Activated CD4-positive, alpha-beta T cell treated with anti-CD3 and anti-CD28 coated beads, Interleukin-2, amount 50 U/mL, for 24 hours (primary cell): ENCODE data around the gene FAT2.

ENCODE experiments used
- DNase-seq, 2 donors: peaks; one replicate each; pipeline ENCODE4 v3.0.0-alpha.2; 2020; ENCODE audit warnings: low read depth in 1 of 2, low spot score in 1 of 2

FAT2 gene, protein sequence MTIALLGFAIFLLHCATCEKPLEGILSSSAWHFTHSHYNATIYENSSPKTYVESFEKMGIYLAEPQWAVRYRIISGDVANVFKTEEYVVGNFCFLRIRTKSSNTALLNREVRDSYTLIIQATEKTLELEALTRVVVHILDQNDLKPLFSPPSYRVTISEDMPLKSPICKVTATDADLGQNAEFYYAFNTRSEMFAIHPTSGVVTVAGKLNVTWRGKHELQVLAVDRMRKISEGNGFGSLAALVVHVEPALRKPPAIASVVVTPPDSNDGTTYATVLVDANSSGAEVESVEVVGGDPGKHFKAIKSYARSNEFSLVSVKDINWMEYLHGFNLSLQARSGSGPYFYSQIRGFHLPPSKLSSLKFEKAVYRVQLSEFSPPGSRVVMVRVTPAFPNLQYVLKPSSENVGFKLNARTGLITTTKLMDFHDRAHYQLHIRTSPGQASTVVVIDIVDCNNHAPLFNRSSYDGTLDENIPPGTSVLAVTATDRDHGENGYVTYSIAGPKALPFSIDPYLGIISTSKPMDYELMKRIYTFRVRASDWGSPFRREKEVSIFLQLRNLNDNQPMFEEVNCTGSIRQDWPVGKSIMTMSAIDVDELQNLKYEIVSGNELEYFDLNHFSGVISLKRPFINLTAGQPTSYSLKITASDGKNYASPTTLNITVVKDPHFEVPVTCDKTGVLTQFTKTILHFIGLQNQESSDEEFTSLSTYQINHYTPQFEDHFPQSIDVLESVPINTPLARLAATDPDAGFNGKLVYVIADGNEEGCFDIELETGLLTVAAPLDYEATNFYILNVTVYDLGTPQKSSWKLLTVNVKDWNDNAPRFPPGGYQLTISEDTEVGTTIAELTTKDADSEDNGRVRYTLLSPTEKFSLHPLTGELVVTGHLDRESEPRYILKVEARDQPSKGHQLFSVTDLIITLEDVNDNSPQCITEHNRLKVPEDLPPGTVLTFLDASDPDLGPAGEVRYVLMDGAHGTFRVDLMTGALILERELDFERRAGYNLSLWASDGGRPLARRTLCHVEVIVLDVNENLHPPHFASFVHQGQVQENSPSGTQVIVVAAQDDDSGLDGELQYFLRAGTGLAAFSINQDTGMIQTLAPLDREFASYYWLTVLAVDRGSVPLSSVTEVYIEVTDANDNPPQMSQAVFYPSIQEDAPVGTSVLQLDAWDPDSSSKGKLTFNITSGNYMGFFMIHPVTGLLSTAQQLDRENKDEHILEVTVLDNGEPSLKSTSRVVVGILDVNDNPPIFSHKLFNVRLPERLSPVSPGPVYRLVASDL (N-terminal part only)

DNA sequence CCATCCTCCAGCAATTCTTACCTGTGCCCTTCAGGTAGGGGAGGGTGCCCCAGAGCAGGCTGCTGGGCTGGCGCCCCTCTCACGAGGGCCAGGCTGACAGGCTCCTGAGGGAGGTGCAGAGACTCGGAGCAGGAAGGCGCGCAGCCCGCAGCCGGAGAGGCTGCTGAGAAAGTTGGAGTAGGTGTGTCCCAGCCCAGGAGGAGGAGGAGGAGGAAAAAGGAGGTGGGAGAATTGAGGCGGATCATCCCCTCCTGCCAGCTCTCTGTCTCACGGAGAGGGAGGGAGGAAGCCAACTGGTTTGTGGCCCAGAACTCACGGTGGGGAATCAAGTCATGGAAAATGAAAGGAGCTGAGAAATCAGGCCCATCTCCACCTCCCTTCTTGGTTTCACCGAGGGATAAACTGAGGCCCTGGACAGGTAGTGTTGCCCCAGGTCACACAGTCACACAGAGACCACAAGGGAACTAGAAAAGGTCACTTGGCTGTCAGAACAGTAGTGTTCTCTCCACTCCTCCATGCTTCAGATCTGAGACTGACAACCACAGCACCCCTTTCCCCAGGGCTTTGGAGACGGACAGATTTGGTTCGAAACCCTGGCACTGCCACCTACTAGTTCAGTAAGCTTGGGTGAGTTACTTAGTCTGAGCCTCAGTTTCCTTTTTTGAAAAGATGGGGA, at the start of gene FAT2:
FAT2 (minus strand) TSS at position 188 of the 676 bp plus-strand sequence. CDS start 22,400 bp downstream, outside the sequence.
- DNase-seq, result no peak

DNA sequence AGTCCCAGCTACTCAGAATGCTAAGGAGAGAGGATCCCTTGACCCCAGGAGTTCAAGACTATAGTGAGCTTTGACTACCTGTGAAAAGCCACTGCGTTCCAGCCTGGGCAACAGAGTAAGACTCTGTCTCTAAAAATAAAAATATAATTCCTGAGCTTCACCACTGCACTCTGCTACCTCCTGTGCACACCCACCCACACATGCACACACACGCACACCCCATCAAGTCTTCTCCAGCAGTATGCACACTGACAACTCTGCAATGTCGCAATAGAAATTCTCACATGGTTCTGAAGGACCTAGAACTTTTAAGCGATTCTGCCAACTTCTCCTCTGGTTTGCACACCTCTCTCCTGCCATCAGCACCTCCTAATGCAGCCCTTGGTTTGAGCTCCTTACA, 47.5 kb upstream of the FAT2 start:
- DNase-seq, result no peak

DNA sequence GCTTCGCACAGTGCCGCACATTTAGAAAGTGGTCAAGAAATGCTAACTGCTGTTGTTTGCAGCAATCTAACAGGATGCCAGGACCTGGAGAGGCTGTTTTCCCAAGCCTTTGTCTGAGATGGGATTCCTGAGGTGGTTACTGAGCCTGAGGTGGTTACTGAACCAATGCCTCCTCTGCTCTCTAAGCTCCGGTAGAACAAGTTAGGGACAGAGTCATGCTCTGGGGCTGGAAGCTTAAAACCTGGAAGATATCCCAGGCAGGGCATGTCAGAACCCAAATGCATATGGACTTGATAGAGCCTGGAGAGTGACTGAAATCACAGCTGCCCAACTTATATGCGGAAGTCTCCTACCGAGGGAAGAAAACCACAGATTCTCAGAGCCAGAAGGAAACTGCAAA, 46.5 kb upstream of the FAT2 start:
- no peak for DNase-seq

DNA sequence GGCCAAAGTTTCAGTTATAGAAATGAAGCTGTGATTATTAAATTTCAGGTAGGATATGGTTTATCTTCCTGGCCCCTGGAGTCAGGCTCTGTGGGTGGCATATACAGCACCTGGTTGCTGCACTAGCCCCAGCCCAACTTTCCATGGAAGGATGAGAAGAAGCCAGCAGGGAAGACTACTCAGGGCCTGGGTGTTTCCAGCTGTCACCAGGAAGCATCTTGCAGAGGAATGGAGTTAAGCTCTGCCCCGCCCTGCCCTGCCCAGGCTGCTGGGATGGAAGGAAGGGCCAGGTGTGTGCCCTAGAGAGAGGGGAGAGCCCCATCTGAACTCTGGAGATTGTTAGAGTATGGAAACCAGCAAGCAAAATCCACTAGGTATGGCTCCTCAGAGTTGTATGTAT, 42.8 kb upstream of the FAT2 start:
- DNase-seq, result no peak

DNA sequence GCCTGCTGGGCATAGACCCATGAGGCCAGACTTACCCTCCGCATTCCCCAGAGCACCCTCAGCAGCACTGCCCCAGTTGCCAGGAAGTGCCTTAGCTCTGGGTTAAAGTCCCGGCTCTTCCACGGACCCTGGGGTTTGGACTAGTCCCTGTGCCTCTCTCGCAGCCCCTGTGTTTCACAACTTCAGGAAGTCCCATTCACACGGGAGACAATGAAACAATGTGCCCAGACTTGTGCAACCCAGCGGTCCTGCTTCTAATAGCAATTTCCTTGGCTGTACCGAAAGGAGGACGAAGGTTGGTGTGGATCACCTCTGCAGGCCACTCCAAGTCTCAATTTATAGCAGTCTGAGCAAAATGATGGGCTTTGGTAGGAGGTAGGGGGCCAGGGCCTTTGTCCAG, 41.8 kb upstream of the FAT2 start:
- DNase-seq, result no peak

DNA sequence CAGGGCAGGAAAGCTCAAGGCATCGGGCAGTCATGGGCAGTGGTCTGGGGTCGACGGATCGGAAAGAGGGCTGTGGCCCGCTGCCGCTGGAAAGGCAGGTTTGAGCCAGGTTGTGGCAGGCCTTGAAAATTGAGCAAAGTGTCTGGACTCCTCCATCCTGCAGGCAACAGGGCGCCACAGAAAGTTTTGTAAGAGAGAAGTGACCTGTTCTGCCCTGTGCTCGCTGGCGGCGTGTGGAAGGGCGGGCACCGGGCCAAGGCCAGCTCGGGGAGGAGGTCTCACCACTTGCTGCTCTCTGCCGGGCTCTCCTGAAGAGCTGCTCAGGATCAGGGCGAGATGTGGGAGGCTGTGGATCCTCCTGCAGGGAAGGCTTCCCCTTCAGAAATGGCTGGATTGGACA, 41.4 kb upstream of the FAT2 start:
- no peak for DNase-seq

DNA sequence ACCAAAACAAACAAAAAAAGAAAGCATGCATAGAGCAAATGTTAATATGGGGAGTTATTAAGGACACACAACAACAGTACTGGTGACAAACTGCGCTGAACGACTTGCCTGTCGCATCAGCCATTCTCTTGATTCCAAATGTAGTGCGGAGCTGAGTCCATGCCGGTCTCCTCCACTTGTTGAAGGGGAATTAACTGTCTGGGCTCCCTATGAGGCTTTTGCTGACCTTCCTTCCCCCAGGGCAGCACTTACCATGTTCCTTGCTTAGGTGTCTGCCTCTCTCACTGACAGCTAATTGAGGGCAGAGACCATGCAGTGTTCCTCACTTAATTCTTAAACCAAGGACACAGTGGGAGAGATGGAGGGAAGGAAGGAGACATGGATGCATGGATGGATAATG, 40.8 kb upstream of the FAT2 start:
- DNase-seq, result no peak

DNA sequence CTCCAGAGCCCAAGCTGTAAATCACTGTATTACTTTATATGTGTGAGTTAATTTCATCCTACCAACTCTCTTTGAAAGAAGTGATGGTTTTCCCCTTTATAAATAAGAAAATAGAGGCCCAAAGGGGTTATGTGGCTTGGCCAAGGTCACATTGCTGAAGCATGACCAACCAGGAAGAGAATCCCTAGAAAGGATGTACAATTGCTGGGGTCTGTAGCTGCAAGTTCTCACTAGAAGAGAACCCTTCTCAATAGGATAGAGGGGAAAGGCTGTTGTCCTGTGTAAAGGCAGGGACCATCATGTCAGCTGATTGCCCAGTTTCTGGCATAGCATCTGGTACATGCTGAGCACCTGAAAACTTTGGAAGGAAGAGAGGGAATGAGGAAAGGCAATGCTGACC, 39.0 kb upstream of the FAT2 start:
- no peak for DNase-seq

DNA sequence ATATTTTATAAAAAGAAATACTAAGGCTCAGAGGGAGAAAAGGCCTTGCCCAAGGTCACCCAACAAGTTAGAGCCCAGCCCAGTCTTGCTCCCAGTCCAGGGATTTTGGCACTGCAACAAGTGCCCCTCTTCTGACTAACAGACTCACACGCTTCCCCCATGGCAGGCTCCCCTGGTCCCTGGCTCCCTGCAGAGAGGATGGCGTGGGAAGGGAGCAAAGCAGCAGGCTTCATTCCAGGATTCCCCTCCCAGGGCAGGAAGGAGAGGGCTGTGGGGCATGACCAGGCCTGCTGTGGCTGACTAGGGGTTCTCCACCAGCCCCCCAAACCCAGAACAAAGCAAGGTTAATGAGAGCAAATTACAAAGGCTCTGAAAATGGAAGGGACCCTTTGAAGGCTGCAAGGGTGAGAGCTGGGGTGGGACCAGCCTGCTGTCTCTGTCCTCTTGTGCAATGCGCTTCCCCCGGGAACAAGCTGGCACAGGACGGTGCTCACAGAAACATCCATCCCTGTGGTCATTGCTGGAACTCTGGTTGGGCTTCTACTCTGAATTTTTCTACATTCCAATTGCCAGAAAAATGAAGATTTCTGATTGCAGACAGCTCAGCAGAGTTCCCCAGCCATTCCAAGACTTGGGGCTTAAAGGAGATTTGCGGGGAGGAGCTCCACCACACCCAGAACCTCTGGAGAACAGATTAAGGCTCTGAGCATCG, 37.1 kb upstream of the FAT2 start:
- DNase-seq, result no peak

DNA sequence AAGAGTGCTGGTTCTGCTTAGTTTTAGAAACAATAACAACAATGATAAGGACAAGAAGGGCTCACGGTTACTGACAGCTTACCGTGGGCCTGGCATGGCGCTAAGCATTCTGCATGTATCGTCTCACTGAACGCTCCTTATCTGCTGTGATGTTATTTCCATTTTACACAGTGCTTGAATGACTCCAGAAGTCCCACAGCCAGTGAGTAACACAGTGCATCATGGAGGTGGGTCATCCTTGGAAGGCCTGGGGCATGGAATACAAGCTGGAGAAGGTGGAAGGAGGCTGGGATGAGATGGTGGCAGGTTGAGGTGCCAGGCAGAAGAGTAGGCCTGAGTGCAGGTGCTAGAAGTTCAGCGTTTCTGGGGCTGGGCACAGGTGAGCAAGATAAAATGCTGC, 36.5 kb upstream of the FAT2 start:
- no peak for DNase-seq

DNA sequence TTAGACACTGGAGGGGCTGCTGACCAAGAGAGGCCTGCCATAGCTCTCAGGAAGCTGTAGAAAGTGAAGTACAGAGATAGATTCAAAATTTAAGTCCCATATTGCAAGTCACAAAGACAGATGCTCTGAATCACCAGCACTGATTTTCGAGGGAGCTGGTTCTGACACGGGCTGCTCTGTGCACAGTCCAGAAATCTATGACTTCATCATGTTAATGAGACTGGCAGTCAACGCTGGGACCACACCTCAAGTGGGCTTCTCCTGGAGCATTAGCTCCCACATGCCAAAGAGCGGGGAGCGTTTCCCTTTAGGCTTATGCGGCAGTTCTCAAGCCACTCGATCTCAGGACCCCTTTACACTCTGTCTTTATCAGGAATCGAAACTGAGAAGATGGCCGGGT, 34.2 kb upstream of the FAT2 start:
- no peak for DNase-seq

DNA sequence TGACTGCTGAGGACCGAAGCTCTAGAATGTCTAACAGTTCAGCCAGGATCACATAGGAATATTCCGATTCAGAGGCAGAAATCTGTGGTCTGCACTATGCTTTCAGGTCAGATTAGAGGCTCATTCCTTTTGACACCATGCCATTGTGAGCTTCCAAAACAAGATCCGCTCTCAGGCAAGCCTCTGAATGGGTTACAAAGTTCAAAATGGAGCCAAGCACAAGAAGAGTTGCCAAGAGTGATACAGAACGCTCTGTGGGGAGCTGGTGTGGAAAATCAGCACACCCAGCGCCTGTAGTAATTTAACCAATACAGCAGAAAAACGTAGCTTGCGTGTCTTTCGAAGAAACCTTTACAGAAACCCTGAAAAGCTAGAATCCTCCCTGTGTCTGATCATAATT, 33.3 kb upstream of the FAT2 start:
- DNase-seq, result no peak

DNA sequence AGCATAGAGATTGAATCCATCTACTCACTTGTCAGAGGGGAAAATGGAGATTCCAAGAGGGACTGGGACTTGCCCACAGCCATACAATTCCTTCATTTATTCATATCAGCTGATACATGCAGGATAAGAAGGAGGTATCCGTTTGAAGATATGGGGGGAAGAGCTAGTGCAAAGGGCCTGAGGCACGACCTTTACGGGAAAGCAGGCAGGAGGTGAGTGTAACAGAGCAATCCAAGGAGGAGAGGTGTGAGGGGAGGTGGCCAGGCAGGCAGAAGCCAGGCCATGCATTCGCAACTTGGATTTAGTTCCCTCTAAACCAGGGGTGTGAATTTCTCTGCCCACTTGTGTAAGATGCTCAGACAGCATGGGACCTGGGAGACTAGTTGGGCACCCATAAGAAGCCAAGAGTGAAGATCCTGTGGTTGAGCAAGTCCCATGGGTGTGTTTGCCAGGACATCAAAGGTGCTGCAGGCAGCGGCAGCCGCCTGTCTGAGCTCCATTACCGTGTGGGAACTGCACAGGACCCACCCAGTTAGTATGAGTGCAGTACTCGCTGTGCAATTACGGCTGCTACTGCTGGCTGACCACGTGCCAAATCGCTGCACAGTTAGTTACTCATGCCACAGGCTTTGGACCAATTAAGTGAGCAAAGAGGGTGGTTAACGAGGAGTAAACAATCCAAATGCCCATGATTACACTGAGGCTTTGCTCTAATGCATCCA, 31.4 kb upstream of the FAT2 start:
- DNase-seq, result no peak

DNA sequence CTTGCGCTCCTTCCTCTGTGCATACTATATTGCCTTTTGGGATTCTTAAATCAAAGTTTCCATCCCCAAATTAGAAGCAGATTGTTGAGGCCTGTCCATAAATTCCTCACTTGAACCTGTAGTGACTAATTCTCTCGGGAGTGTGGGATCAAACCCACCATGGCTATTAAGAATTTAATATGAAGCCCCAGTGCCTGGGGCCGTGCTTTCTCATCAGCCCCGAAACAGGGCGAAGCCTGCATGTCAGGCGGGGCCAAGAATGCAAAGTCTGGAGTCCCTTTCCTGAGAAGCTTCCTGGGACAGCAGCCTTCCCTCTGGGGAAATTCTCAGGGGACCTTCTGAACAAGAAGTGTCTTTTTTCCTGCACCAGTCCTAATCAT, 29.3 kb upstream of the FAT2 start:
- DNase-seq, result no peak

DNA sequence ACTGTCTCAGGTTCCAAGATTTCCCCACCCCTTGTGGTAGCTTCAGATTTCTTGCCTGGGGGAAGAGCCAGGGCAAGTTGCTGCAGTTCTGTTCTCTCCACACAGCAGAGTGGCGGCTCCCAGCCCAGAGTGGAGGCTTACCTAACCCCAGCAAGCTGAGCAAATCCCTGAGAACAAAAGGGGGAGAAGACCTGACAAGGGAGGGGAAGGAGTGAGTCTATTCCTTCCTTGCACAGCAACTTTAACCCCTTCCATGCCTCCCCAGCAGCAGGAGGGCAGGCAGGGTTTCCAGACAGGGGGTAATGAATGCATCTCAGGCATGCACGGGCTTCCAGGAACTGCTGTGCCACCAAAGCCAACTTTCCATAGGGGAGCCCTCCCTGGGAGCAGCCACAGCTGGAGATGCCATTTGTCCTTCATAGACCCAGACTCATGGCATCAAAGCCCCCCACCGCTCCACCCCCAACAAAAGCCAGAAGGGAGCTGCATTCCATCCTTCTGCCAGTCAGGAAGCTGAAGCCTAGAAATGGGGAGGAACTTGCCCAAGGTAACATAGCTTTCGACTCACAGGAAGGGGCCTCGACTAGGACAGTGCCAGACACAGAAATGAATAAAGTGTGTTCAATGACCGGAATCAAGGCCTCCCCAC, 28.8 kb upstream of the FAT2 start:
- no peak for DNase-seq

DNA sequence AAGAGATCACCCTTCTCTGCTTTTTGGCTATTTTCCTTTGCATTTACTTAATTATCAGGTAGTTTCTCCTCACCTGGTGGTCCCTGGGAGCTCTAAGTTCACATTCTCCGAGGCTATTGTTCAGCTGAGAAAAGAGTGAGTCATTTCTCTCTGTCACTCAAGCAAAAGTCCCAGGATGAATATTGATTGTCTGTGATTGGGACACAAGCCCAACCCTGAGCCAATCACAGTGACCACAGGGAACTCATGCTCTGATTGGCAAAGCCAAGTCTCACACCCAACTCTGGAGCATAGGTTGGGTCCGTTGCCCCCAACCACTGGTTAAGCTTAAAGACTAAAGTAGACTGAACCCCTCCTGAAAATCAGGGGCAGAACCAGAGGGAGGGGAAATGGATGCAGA, 27.8 kb upstream of the FAT2 start:
- no peak for DNase-seq

DNA sequence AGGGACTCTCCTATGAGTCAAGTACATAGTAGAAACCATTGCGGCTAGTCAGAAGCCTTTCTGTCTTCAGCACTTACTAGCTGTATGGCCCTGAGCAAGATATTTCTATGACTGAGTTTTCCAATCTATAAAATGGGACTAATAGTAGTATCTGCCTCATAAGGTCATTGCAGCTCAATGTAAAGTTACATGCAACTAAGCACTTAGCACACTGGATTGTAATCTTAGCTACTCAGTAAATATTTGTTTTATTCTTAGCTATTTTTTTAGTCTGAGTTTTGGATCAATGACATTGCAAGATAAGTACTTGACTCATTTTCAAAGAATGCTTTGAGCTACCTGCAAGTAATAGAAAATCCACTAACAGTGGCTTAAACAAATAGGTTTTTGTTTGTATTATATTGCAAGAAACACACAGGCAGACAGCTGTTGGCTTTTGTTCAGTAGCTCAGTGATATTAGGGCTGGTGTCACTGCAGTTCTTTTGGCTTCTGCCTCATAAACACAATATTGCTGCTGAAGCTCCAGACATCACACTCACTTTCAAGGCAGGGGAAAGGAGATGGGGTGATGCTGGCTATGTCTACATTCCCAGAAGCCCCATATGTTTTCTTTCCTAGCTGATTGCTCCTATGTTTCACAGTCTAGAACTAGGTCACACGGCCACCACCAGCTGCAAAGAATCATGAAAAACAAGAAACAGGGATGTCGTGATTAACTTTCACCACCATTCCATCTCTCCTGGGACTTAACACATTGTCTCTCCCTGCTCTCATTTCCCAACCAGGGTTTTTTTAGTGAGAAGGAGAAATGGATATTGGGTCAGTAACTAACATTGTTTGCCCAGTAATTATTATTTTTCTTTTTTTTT, 26.9 kb upstream of the FAT2 start:
- DNase-seq, result no peak

DNA sequence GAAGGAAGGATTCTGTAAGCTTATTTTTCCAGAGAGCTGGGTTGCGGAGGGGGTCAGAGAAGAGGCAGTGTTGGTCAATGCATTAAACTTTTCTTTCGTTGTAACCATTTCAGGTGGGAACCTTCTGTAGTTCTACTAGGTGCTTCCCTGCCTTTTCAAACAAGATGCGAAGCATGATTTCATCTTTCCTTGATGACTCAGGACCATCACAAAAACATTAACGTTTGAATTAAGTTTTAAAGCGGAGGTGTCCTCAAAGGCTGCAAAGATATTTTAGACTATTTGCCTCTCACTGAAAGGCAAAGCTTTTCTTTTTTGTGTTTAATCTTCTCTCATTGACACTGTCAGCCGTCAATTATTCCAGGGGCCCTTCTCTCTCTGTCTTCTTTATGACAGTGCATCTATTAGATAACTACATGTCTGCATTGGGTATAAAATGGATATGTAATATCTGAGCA, 26.3 kb upstream of the FAT2 start:
- no peak for DNase-seq
